ENCODE data around the gene SCP2.

SCP2 gene

DNA sequence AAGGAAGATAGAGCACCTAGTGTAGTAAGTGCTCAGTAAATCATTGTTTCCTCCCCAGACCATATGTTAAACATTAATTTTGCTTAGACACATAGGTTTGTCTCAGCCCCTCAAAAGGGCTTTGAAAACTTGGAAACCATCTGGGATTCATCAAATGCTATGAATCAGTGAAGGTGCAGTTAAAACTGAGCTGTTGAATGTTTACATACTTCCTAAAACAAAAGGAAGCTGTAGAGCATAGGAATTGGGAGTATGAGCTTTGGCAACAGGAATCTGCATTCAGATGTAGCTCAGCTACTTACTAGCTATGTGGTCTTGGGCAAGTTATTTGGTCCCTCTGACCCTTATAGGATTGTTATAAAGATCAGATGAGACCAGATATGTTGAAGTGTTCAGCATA, 116.2 kb downstream of the SCP2 start:
- H3K4me3 Mint-ChIP-seq, result no peak overlapping the region
- peaks cover 3% of the 10 kb centered on the region for H3K27me3 Mint-ChIP-seq (ENCODE audit: low read depth, poor library complexity)
- H3K36me3 Mint-ChIP-seq (ENCODE audit: low read depth), result peaks cover 17% of the 10 kb centered on the region
- TF ChIP-seq, protein P1, sequence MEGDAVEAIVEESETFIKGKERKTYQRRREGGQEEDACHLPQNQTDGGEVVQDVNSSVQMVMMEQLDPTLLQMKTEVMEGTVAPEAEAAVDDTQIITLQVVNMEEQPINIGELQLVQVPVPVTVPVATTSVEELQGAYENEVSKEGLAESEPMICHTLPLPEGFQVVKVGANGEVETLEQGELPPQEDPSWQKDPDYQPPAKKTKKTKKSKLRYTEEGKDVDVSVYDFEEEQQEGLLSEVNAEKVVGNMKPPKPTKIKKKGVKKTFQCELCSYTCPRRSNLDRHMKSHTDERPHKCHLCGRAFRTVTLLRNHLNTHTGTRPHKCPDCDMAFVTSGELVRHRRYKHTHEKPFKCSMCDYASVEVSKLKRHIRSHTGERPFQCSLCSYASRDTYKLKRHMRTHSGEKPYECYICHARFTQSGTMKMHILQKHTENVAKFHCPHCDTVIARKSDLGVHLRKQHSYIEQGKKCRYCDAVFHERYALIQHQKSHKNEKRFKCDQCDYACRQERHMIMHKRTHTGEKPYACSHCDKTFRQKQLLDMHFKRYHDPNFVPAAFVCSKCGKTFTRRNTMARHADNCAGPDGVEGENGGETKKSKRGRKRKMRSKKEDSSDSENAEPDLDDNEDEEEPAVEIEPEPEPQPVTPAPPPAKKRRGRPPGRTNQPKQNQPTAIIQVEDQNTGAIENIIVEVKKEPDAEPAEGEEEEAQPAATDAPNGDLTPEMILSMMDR (IDR thresholded peaks at IDR 0.05), result no peak
- no peak for DNase-seq
- no peaks in the 10 kb centered on the region for H3K9me3 Mint-ChIP-seq
- H3K4me1 Mint-ChIP-seq, result peaks cover 3% of the 10 kb centered on the region
- H3K27ac Mint-ChIP-seq, result no peak overlapping the region

DNA sequence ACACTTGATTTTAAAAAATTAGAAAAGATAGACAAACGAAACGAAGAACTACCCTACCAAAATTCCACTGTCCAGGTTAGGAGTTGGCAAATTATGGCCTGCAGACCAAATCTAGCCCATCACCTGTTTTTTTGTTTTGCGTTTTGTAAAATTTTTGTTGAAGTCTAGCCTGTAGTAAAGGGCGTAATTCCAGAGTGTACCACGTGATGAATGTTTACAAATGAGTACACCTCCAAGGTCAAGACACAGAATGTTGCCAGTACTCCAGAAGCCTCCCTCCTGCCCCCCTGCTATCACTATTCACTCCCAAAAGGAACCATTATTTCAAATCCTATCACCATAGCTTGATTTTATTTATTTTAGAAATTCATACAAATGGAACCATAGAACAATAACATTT, 117.8 kb downstream of the SCP2 start:
- Mint-ChIP-seq H3K4me3 (no peak overlapping the region), H3K27ac (no peak overlapping the region), H3K9me3 (no peaks in the 10 kb centered on the region), H3K36me3 (ENCODE audit: low read depth) (peaks cover 9% of the 10 kb centered on the region), H3K4me1 (peaks cover 3% of the 10 kb centered on the region), H3K27me3 (ENCODE audit: low read depth, poor library complexity) (peaks cover 3% of the 10 kb centered on the region)
- TF ChIP-seq, protein P1 (IDR thresholded peaks at IDR 0.05), result no peak
- DNase-seq, result no peak

DNA sequence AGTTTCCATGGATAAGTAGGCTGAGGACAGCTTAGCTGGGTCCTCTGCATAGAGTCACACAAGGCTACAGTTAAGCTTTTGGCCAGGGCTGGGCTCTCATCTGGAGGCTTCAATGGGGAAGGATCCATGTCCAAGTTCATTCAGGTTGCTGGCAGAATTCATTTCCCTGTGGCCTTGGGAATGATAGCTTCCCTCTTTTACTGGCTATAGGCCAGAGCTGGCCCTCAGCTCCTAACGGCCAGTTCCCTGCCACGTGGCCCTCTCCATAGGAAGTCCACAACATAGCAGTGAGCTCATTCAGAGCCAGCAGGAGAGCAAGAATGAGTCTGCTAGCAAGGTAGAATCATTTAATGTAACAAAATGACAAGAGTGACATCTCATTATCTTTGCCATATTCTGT, 119.9 kb downstream of the SCP2 start:
- H3K4me1 Mint-ChIP-seq, result no peaks in the 10 kb centered on the region
- no peak overlapping the region for H3K4me3 Mint-ChIP-seq
- no peak for DNase-seq
- no peaks in the 10 kb centered on the region for H3K27me3 Mint-ChIP-seq (ENCODE audit: low read depth, poor library complexity)
- TF ChIP-seq, protein P1 (IDR thresholded peaks at IDR 0.05), result no peak
- no peaks in the 10 kb centered on the region for H3K9me3 Mint-ChIP-seq
- no peak overlapping the region for H3K27ac Mint-ChIP-seq
- H3K36me3 Mint-ChIP-seq (ENCODE audit: low read depth), result no peaks in the 10 kb centered on the region

DNA sequence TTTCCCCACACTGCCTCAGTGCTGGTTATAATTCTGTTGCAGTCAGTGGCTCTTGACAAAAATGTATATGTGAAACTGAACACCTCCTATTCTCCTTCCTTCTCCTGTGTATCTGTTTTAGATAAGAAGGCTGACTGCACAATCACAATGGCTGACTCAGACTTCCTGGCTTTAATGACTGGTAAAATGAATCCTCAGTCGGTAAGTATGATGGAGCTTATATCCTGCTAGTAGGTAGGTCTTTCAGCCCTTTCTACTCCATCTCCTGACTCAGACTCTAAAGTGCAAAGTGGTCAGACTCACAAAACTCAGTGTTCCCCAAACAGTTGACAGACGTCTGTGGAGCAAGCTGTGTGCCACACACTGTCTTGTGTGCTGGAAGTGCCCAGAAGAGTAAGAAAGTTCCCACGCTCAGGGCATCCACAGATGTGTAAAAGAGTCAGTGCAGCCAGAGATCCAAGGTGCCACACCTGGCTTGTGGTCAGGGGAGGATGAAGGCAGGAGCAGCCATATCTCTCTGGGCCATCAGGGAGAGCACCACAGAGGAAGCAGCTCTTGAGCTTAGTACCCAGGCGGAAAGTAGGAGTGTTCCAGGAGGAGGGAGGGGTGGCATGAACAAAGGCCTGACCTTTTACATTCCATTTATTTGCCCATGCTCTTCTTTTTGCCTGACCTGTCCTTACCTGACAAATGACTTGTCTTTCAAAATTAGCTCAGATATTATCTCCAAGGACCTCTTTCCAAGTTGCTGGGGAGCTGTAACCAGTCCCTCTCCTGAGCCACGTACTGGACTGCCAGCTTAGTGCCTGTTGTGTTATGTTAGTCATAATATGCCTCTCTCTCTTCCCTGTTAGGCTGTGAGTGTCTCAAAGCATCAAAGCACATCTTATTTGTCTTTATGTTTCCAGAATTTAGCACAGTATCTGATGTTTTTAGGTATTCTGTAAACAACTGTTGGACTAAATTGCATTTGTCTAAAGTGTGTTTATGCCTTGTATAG, 121.0 kb downstream of the SCP2 start:
- H3K4me1 Mint-ChIP-seq, result no peaks in the 10 kb centered on the region
- H3K36me3 Mint-ChIP-seq (ENCODE audit: low read depth), result peaks cover 5% of the 10 kb centered on the region
- no peaks in the 10 kb centered on the region for H3K9me3 Mint-ChIP-seq
- DNase-seq, result no peak
- TF ChIP-seq, protein P1 (IDR thresholded peaks at IDR 0.05), result no peak
- H3K27ac Mint-ChIP-seq, result peak overlapping the region; percentile 31
- H3K27me3 Mint-ChIP-seq (ENCODE audit: low read depth, poor library complexity), result no peaks in the 10 kb centered on the region
- H3K4me3 Mint-ChIP-seq, result no peak overlapping the region

DNA sequence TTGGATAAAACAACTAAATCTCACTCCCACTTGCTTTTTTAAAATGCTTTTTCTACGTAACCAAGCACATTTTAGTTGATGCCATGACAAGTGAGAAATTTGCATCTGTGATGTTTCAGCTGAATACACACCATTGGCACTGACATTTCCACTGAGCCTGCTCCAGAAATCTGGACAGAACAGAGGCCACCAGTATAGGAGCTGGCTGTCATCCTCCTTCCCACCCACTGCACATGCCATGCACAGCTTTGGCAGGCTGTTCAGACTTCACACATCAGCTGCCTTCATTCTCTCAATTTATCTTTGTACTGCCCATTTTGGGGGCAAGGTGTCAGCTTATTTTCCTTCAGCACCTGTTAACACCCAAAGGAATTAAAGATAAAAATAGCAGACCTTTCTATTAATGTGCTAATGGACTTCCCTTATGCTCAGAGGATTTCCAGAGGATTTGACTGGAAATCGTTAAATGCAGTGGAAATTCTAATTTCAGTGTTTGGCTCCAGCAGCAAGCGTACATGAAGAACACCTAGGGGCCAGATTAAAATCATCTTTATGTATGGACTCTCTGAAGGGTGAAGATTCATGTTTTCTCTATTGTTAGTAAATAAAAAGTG, 122.0 kb downstream of the SCP2 start:
- no peak overlapping the region for H3K27ac Mint-ChIP-seq
- peaks cover 14% of the 10 kb centered on the region for H3K36me3 Mint-ChIP-seq (ENCODE audit: low read depth)
- TF ChIP-seq, protein P1 (IDR thresholded peaks at IDR 0.05), result no peak
- H3K27me3 Mint-ChIP-seq (ENCODE audit: low read depth, poor library complexity), result no peaks in the 10 kb centered on the region
- H3K4me1 Mint-ChIP-seq, result no peaks in the 10 kb centered on the region
- H3K4me3 Mint-ChIP-seq, result no peak overlapping the region
- DNase-seq, result no peak
- no peaks in the 10 kb centered on the region for H3K9me3 Mint-ChIP-seq

All from nephron progenitor cell (in vitro differentiated cells).